ENCODE results near the gene SLC2A11.

- no peak for TF ChIP-seq POLR2A (IDR thresholded peaks at IDR 0.05; ENCODE audit: low read length)
- TF ChIP-seq GATA1 (IDR thresholded peaks at IDR 0.05; ENCODE audit: low read depth, low read length) = no peak
Measured at GRCh38 chr22:23926561-23926960, 68.9 kb downstream of the SLC2A11 start.
